ENCODE data around the gene VSTM2L. TPM values are rescaled to one million over a fixed set of nuclear protein-coding genes. Genes with fewer than 3 reads are reported as not detected.

Gene VSTM2L
- polyA plus RNA-seq, 1 of the 3 experiments (the other 2 are of a cell fraction) = 5.1 TPM

DNA sequence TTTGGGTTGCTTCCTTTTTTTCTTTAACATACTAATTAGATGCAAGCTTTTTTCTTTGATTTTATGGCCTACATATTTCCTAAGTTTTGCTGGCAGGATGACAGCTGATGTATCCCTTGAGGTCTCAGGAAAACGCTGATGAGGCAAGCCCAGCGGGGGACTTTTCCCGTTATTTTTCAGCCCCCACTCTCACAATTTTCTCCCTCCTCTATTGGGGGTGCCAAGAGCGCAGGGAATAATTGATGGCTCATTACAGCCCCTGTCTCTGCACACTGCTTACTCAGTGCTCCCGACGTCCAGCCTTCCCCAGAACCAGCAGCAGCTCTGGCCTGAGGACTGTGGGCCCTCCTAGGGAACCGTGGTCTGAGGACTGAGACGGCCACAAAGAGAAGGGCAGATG, 38.6 kb upstream of the VSTM2L start:
- POLR2A ChIA-PET = no interaction called here
- no peak for DNase-seq
- TF ChIP-seq FOXM1 (IDR thresholded peaks at IDR 0.05; ENCODE audit: low read depth) = no peak
- no peak for TF ChIP-seq RAD21 (IDR thresholded peaks at IDR 0.05; ENCODE audit: low read length)
- TF ChIP-seq CHD2 (IDR thresholded peaks at IDR 0.05; ENCODE audit: low read length, partially characterized antibody) = no peak
- TF ChIP-seq CTCF (IDR thresholded peaks at IDR 0.05) = no peak
- no peak for TF ChIP-seq TEAD4 (IDR thresholded peaks at IDR 0.05; ENCODE audit: borderline replicate concordance, insufficient read depth)
- no peak for TF ChIP-seq TAF1 (IDR thresholded peaks at IDR 0.05; ENCODE audit: borderline replicate concordance, low read depth, low read length)
- TF ChIP-seq MEF2A (IDR thresholded peaks at IDR 0.05; ENCODE audit: borderline replicate concordance, low read depth) = no peak
- no peak for TF ChIP-seq GATA2 (CRISPR knock-in tag; IDR thresholded peaks at IDR 0.05)
- no peak for TF ChIP-seq USF1 (IDR thresholded peaks at IDR 0.05; ENCODE audit: borderline replicate concordance, low read depth)
- no peak for TF ChIP-seq SIN3A (IDR thresholded peaks at IDR 0.05; ENCODE audit: borderline replicate concordance, low read depth, low read length)
- no peak for TF ChIP-seq RXRA (IDR thresholded peaks at IDR 0.05; ENCODE audit: borderline replicate concordance, low read depth)
- TF ChIP-seq NRF1 (IDR thresholded peaks at IDR 0.05; ENCODE audit: low read depth, low read length) = no peak
- TF ChIP-seq GABPA (IDR thresholded peaks at IDR 0.05; ENCODE audit: low read depth) = no peak
- no peak for TF ChIP-seq TCF12 (IDR thresholded peaks at IDR 0.05)
- no peak for TF ChIP-seq YY1 (IDR thresholded peaks at IDR 0.05; ENCODE audit: low read depth)
- no peak for TF ChIP-seq IRF3 (IDR thresholded peaks at IDR 0.05; ENCODE audit: low read depth, low read length)

More for the DNA sequence above, 38.6 kb upstream of the VSTM2L start:
- Histone ChIP-seq H3F3A (replicated peaks; ENCODE audit: insufficient read depth) (no peaks in the 10 kb centered on the region), H3K27ac (ENCODE audit: low read depth in 2 of 2, low read length in 1 of 2) (no peak overlapping the region), H3K79me2 (ENCODE audit: insufficient read depth) (no peaks in the 10 kb centered on the region), H3K27me3 (ENCODE audit: insufficient read depth) (no peaks in the 10 kb centered on the region), H2AFZ (ENCODE audit: low read depth) (no peak overlapping the region), H3K9ac (no peak overlapping the region), H4K20me1 (ENCODE audit: insufficient read depth) (no peaks in the 10 kb centered on the region), H3K9me3 (no peaks in the 10 kb centered on the region), H3K9me2 (no peaks in the 10 kb centered on the region), H3K4me1 (ENCODE audit: control insufficient read depth in 1 of 2, insufficient read depth in 2 of 2, low read depth in 1 of 2, low read length in 1 of 2) (peaks cover 0 to 11% of the 10 kb centered on the region in 2 experiments; a peak in 2 of 4 replicates), H3K4me2 (no peak overlapping the region), H3K4me3 (ENCODE audit: low read depth in 2 of 2, low read length in 1 of 2) (no peak overlapping the region), H3K36me3 (replicated peaks in 1 of 2; ENCODE audit: control insufficient read depth in 1 of 2, insufficient read depth in 2 of 2, low read length in 1 of 2) (peaks cover 3 to 27% of the 10 kb centered on the region in 2 experiments)
- WGBS (ENCODE audit: low lambda C conversion rate) = 70% methylated on average over 8 of the region's 8 CpGs
- CTCF ChIA-PET = interaction anchor here (0.6 to 1.4 kb wide), 4 partner anchors 11 to 300 kb away, joined by 3 to 4 read pairs (median 3); no protein-coding TSS in a partner anchor

All from SK-N-SH (cell line).